Activated CD4-positive, CD25-positive, alpha-beta regulatory T cell (primary cell): ENCODE data around the gene CCNF.

Experiments used
- DNase-seq, 4 experiments: peaks; one replicate each; lab custom pipeline; 2025; lab: John Stamatoyannopoulos, UW

CCNF gene

GRCh38 chr16:2457267-2457666, 28.0 kb downstream of the CCNF start:
- DNase-seq = no peak

GRCh38 chr16:2457946-2458345, 28.7 kb downstream of the CCNF start:
- no peak for DNase-seq

GRCh38 chr16:2458887-2459646, 29.8 kb downstream of the CCNF start:
- DNase-seq = no peak

GRCh38 chr16:2459647-2460390, 30.6 kb downstream of the CCNF start, which contains the start of gene TEDC2:
Gene TEDC2, plus strand, starts transcription at chr16:2460109. Its CDS starts 36 bp downstream, at chr16:2460145.
- DNase-seq = peak; percentile 90 to 95 (median 92)

- DNase-seq = no peak
Measured at GRCh38 chr16:2460391-2460713, 31.1 kb downstream of the CCNF start.

GRCh38 chr16:2460916-2461315, 31.7 kb downstream of the CCNF start:
- no peak for DNase-seq

- no peak for DNase-seq
Measured at GRCh38 chr16:2462031-2462866, 33.0 kb downstream of the CCNF start.

GRCh38 chr16:2464333-2464732, 35.1 kb downstream of the CCNF start:
- DNase-seq = no peak

GRCh38 chr16:2465653-2466415, 36.6 kb downstream of the CCNF start:
- no peak for DNase-seq

- DNase-seq = no peak
Measured at GRCh38 chr16:2466667-2467527, 37.6 kb downstream of the CCNF start.

GRCh38 chr16:2467528-2468232, 38.4 kb downstream of the CCNF start:
- no peak for DNase-seq

GRCh38 chr16:2468233-2468724, 39.0 kb downstream of the CCNF start:
- no peak for DNase-seq

GRCh38 chr16:2468725-2469398, 39.6 kb downstream of the CCNF start:
- no peak for DNase-seq

GRCh38 chr16:2469399-2470233, 40.4 kb downstream of the CCNF start:
- no peak for DNase-seq

GRCh38 chr16:2470234-2470601, 41.0 kb downstream of the CCNF start:
- DNase-seq = no peak

GRCh38 chr16:2470603-2471015, 41.4 kb downstream of the CCNF start:
- DNase-seq = no peak

GRCh38 chr16:2471016-2471652, 41.9 kb downstream of the CCNF start, which contains the start of gene NTN3:
Gene NTN3, plus strand, starts transcription at chr16:2471297. Its CDS starts 405 bp downstream, at chr16:2471702.
- DNase-seq = no peak
